NCI-H1092 treated with DMSO at 0.1 percent for 48 hours (cell line): ENCODE results near the gene UQCC2.

Experiments used
- DNase-seq: peaks from one replicate; lab custom pipeline; 2025; lab: John Stamatoyannopoulos, UW

The UQCC2 gene

GRCh38 chr6:33690766-33691165 lies 20.7 kb downstream of the UQCC2 start:
- no peak for DNase-seq

DNA sequence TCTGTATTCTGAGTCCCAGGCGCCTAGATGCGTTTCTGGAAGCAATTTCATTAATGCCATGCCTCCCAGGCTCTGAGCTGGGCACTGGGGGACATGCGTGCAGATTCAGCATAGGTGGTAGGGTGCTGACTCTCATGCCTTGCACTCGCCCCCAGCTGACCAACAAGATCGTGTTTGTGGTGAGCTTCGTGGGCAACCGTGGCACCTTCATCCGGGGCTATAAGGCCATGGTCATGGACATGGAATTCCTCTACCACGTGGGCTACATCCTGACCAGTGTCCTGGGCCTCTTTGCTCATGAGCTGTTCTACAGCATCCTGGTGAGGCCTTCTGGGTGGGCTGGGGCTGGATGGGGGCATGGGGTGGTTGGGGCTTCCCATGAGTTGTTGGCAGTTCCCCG lies 21.6 kb downstream of the UQCC2 start:
- no peak for DNase-seq

DNA sequence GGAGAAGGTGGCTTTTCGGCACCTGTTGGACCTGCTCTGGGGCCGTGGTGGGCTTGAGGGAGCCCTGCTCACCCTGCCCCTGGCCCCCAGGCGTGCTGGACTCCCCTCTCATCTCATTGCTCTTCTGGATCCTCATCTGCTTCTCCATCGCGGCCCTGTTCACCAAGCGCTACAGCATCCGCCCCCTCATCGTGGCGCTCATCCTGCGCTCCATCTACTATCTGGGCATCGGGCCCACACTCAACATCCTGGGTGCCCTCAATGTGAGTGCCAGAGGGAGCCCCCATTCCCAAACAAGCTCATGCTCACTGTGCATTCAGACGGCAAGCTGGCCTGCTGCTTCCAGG lies 22.4 kb downstream of the UQCC2 start:
- DNase-seq: no peak

GRCh38 chr6:33688451-33689147 lies 22.9 kb downstream of the UQCC2 start:
- no peak for DNase-seq

- no peak for DNase-seq
Measured at GRCh38 chr6:33688006-33688405, 23.5 kb downstream of the UQCC2 start.

DNA sequence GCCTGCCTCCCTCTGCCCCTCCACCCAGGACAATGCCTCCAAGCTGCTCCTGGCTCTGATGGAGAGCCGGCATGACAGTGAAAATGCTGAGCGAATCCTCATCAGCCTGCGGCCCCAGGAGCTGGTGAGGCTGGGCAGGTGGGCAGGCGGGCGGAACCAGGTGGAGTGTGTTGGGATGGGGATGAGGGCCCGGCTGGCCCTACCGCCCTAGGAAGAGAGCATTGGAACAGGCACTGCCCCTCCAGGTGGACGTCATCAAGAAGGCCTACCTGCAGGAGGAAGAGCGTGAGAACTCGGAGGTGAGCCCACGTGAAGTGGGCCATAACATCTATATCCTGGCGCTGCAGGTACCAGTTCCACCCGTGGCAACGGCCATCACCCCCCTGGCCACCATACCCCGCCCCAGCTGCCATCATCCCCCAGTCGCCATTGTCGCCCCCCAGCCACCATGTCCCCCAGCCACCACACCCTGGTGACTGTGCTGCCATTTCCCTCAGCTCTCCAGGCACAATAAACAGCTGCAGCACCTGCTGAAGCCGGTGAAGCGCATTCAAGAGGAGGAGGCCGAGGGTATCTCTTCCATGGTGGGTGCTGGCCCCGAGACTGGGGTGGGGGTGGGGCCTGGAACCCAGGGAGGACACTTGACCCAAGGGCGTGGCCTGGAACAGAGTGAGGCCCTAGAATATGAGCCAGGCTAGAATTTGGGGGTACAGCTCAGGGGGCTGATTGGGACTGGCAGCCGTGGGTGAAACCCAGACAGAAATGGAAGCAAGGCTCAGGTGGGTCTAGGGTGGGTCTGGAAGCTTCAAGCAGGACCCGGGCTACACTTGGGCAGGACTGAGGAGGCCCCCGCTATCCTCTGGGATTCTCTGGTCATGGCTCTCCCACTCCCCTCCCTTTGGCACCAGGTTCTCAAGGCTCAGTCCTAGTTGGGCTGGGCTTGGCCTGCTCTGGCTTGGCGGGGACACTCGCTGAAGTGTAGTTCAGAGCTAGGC lies 24.2 kb downstream of the UQCC2 start:
- no peak for DNase-seq

DNA sequence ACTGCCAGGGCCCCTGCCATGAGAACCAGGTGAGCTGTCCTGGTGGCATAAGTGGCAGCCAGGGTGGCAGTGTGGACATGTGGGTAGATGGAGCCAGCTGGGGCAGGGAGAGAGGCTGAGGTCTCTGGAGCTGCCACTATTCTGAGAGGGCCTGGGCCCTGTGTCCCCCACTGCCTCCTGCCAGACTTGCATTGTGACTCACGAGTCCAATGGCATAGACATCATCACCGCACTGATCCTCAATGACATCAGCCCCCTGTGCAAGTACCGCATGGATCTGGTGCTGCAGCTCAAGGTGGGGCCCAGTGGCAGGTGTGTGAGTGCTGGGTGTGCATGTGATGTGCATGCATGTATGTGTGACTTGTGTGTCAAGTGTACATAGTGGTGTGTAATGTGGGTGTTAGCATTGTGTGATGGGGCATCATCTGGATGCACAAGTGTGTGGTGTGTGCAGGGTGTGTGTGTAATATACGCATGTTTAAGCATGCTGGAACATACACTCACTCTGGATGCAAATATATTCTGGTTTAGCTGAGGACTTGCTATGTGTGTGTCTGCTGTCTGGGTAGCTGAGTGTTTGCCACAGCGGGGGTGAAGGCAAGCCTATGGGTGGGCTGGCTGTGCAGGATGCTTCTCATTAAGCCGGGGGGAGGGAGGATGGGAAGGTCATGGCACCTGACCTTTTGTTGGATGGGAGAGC lies 25.1 kb downstream of the UQCC2 start:
- DNase-seq: no peak

DNA sequence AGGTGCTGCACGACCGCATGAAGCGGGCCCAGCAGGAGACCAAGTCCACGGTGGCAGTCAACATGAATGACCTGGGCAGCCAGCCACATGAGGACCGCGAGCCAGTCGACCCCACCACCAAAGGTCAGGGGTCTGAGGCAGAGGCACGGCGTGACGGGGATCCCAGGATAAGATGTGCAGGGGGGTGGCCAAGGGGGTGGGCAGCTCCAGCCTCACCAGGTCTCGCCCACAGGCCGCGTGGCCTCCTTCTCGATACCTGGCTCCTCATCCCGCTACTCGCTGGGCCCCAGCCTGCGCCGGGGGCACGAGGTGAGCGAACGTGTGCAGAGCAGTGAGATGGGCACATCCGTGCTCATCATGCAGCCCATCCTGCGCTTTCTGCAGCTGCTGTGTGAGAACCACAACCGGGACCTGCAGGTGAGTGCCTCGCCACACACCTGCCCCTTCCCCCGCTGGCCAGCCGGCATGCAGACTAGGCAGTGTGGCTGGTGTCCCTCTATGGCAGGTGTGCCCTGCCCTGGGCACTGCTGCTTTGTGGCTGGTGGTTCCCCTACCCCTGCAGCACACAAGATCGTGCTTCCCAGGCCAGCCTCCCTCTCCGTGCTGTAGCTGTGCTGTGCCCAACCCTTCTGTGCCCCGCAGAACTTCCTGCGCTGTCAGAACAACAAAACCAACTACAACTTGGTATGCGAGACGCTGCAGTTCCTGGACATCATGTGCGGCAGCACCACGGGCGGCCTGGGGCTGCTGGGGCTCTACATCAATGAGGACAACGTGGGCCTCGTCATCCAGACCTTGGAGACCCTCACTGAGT lies 25.9 kb downstream of the UQCC2 start:
- no peak for DNase-seq

DNA sequence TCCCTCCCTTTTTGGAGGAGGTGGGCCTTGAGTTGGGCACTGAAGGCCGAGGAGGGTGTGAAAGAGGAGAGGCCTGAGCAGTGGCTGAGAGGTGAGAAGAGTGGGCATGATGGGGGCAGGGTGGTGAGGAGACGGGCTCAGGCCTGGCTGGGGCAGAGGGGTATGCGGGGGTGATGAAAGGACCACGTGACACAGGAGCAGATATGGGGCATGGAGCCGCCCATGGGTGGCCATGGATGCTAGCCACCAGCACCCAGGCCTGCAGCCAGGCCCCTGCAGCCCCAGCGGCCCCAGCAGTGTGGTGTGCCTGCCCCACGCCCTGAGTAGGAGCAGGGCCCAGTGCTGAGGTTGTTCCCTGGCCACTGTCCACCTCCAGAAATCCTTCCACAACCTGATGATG lies 26.5 kb downstream of the UQCC2 start:
- no peak for DNase-seq

DNA sequence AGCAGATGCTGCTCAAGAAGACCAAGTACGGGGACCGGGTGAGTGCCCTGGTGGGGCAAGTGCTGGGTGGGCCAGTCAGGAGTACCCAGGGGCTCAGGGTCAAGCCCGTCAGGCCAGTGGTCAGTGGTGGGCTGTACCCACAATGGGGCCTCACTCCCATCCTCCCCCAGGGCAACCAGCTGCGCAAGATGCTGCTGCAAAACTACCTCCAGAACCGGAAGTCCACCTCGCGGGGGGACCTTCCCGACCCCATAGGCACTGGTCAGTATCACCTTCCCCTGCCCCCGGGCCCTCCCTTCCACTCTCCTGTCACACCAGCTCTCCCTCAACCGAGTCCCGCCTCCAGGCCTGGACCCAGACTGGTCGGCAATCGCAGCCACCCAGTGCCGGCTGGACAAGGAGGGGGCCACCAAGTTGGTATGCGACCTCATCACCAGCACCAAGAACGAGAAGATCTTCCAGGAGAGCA lies 27.0 kb downstream of the UQCC2 start:
- no peak for DNase-seq

GRCh38 chr6:33683576-33684427 lies 27.7 kb downstream of the UQCC2 start:
- DNase-seq: no peak

- DNase-seq: no peak
Measured at GRCh38 chr6:33683051-33683571, 28.4 kb downstream of the UQCC2 start.

DNA sequence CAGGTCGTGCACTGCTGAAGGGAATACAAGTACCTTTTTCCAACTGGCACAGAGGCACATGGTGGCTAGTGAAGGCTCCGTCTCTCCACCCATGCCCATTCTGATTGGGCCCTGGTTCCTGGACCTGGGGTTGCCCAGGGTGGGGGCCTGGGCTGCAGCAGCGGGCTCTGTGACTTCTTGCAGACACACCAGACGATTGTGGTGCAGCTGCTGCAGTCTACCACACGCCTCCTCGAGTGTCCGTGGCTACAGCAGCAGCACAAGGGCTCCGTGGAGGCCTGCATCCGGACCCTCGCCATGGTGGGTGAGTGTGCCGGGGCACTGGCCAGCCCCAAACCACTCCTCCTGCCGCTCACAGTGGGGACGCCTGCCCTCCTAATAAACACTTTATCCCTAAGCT lies 29.2 kb downstream of the UQCC2 start:
- no peak for DNase-seq

- no peak for DNase-seq
Measured at GRCh38 chr6:33679761-33680160, 31.7 kb downstream of the UQCC2 start.

- no peak for DNase-seq
Measured at GRCh38 chr6:33678932-33679490, 32.5 kb downstream of the UQCC2 start.

DNA sequence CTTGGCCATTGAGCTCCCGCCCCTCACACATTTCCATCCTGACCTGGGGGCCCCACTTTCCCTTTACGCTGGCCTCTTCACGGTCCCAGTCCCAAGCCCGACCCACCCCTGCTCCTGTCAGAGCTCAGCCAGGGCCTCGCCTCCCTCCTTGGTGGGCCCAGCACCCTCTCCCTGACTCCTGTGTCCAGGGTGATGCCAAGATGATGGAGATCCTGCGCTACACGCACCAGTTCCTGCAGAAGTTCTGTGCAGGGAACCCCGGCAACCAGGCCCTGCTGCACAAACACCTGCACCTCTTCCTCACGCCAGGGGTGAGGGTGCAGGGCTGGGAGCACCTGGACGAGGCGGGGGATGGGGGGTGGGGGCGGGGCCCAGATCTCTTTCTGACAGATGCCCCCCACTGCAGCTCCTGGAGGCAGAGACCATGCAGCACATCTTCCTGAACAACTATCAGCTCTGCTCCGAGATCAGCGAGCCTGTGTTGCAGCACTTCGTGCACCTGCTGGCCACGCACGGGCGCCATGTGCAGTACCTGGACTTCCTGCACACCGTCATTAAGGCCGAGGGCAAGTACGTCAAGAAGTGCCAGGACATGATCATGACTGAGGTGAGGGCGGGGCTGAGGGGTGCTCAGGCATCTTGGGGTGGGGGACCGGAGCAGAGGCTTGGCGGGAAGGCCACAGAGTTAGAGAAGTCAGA lies 33.1 kb downstream of the UQCC2 start:
- DNase-seq: no peak

DNA sequence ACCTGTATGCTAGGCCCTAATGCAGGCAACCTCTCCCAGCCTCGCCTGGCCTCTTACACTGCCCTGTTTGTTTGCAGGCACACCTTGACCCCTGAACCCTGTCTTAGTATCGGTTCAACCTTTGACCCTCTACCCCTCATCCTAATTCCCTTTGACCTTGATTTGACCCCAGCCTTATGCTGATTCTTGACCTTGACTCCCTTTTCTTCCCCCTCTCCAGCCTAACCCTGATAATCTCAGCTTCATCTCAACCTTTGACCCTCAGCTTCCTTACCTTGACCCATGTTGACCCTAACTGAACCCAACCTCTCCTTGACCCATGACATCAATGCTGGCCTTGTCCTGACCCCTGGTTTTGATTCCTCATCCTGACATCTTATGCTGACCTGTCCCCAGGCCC lies 33.8 kb downstream of the UQCC2 start:
- DNase-seq: no peak

DNA sequence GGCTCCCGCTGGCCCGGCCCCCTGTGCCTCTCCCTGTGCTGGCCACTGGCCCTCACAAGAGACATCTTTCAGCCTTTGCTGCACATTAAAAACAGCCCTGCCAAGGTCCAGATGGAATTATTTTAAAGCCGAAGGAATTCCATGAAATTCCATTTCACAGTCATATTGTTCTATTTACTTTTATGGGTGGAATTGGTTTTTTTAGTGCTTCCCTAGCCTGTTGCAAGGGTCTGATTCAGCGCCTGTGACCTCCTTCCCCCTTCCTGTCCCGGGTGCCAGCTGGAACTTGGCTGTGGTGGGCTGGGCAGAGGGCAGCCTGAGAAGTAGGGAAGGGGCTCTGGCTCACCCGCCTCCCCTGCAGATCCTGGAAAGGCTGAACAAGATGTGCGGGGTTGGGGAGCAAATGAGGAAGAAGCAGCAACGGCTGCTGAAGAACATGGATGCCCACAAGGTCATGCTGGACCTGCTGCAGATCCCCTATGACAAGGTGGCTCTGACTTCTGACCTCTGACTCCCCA lies 34.3 kb downstream of the UQCC2 start:
- no peak for DNase-seq

GRCh38 chr6:33676416-33677142 lies 34.9 kb downstream of the UQCC2 start:
- DNase-seq: no peak
